H9 (cell line): Measurements from ENCODE around the gene BBS2. TPM values are rescaled to one million over a fixed set of nuclear protein-coding genes. Genes with fewer than 3 reads are reported as not detected.
A peak's percentile ranks its signal among the peaks of the same experiment; 100 is the strongest.

Source experiments
- DNase-seq: peaks from one replicate; pipeline ENCODE4 v3.0.0-alpha.2; 2017
- H2AFZ ChIP-seq: one replicate; pipeline ENCODE4 v1.6.1; 2013; ENCODE audit warnings: mild to moderate bottlenecking, low read length, control low read depth, moderate library complexity
- H2AK5ac ChIP-seq: 2 replicates; pipeline ENCODE4 v1.6.1; 2013; ENCODE audit warnings: low read length, control low read depth, mixed read lengths; ENCODE audit not compliant: insufficient read length
- H2BK120ac ChIP-seq: one replicate; pipeline ENCODE4 v1.6.1; 2013; ENCODE audit warnings: low read depth, mild to moderate bottlenecking, low read length, control low read depth, inconsistent platforms; ENCODE audit not compliant: poor library complexity, severe bottlenecking
- H2BK12ac ChIP-seq: 2 replicates; pipeline ENCODE4 v1.6.1; 2013; ENCODE audit warnings: low read length, control low read depth, mixed read lengths, low read depth; ENCODE audit not compliant: insufficient read length
- H2BK15ac ChIP-seq: 2 replicates; pipeline ENCODE4 v1.6.1; 2013; ENCODE audit warnings: low read depth, low read length, control low read depth
- H2BK20ac ChIP-seq: one replicate; pipeline ENCODE4 v1.6.1; 2013; ENCODE audit warnings: low read depth, mild to moderate bottlenecking, low read length, control low read depth, inconsistent platforms; ENCODE audit not compliant: poor library complexity, severe bottlenecking
- H2BK5ac ChIP-seq: 2 replicates; pipeline ENCODE4 v1.6.1; 2013; ENCODE audit warnings: low read length, control low read depth, mixed read lengths; ENCODE audit not compliant: insufficient read length
- H3K14ac ChIP-seq: 2 replicates; pipeline ENCODE4 v1.6.1; 2013; ENCODE audit warnings: low read length, control low read depth; ENCODE audit not compliant: insufficient read depth
- H3K18ac ChIP-seq: 2 replicates; pipeline ENCODE4 v1.6.1; 2013; ENCODE audit warnings: low read depth, mild to moderate bottlenecking, mixed read lengths, low read length, control low read depth; ENCODE audit not compliant: insufficient read length
- H3K23ac ChIP-seq: 2 replicates; pipeline ENCODE4 v1.6.1; 2013; ENCODE audit warnings: low read length, control low read depth, mixed read lengths, low read depth; ENCODE audit not compliant: insufficient read length
- H3K23me2 ChIP-seq: 2 replicates; pipeline ENCODE4 v1.6.1; 2013; ENCODE audit warnings: low read depth, mild to moderate bottlenecking, mixed read lengths, low read length, control low read depth; ENCODE audit not compliant: insufficient read length, poor library complexity, severe bottlenecking
- H3K27ac ChIP-seq: 2 replicates; pipeline ENCODE4 v1.5.1; 2013; ENCODE audit warnings: low read length, control low read depth, mixed read lengths, low read depth; ENCODE audit not compliant: insufficient read length
- H3K27me3 ChIP-seq: 2 replicates; pipeline ENCODE4 v1.6.1; 2013; ENCODE audit warnings: low read length, control low read depth, inconsistent platforms; ENCODE audit not compliant: insufficient read depth
- H3K4ac ChIP-seq: 2 replicates; pipeline ENCODE4 v1.6.1; 2013; ENCODE audit warnings: low read depth, mild to moderate bottlenecking, control low read depth, inconsistent platforms, low read length, moderate library complexity
- H3K4me1 ChIP-seq: 2 replicates; pipeline ENCODE4 v1.6.1; 2013; ENCODE audit warnings: low read length, control low read depth, inconsistent platforms; ENCODE audit not compliant: insufficient read depth
- H3K4me2 ChIP-seq: 2 replicates; pipeline ENCODE4 v1.6.1; 2013; ENCODE audit warnings: low read length, control low read depth, mixed read lengths; ENCODE audit not compliant: insufficient read length, insufficient read depth
- H3K56ac ChIP-seq: 2 replicates; pipeline ENCODE4 v1.6.1; 2013; ENCODE audit warnings: low read depth, mild to moderate bottlenecking, mixed read lengths, low read length, control low read depth; ENCODE audit not compliant: insufficient read length
- H3K79me1 ChIP-seq: 2 replicates; pipeline ENCODE4 v1.6.1; 2013; ENCODE audit warnings: low read depth, mild to moderate bottlenecking, moderate library complexity, low read length, control low read depth, inconsistent platforms; ENCODE audit not compliant: insufficient read depth, poor library complexity, severe bottlenecking
- H3K79me2 ChIP-seq: 2 replicates; pipeline ENCODE4 v1.6.1; 2013; ENCODE audit warnings: low read length, control low read depth, inconsistent platforms; ENCODE audit not compliant: insufficient read depth
- H3K9ac ChIP-seq: 2 replicates; pipeline ENCODE4 v1.6.1; 2013; ENCODE audit warnings: low read length, control low read depth, mixed read lengths; ENCODE audit not compliant: insufficient read length; ENCODE audit errors: extremely low read depth
- H3K9me3 ChIP-seq: one replicate; pipeline ENCODE4 v1.6.1; 2013; ENCODE audit warnings: low read depth, low read length, inconsistent platforms; ENCODE audit not compliant: control insufficient read depth
- H3T11ph ChIP-seq: one replicate; pipeline ENCODE4 v1.6.1; 2013; ENCODE audit warnings: mild to moderate bottlenecking, low read length, control low read depth, inconsistent platforms
- H4K20me1 ChIP-seq: one replicate; pipeline ENCODE4 v1.6.1; 2013; ENCODE audit not compliant: control insufficient read depth, insufficient read length, insufficient read depth
- H4K5ac ChIP-seq: 2 replicates; pipeline ENCODE4 v1.6.1; 2013; ENCODE audit warnings: low read depth, mild to moderate bottlenecking, mixed read lengths, low read length, control low read depth; ENCODE audit not compliant: insufficient read length
- H4K8ac ChIP-seq: replicated peaks from 2 replicates; pipeline ENCODE4 v1.6.1; 2013; ENCODE audit warnings: low read length, control low read depth, mixed read lengths, low read depth; ENCODE audit not compliant: insufficient read length
- H4K91ac ChIP-seq: 2 replicates; pipeline ENCODE4 v1.6.1; 2013; ENCODE audit warnings: low read depth, mild to moderate bottlenecking, moderate library complexity, mixed read lengths, low read length, control low read depth; ENCODE audit not compliant: insufficient read length
- H3K27ac Mint-ChIP-seq, 3 experiments: 2 replicates in 2 of 3; 3 replicates in 1 of 3; pipeline ENCODE4 v1.8.0; 2020 to 2021; ENCODE audit warnings: mixed read lengths in 3 of 3, mild to moderate bottlenecking in 1 of 3, moderate library complexity in 1 of 3
- H3K27me3 Mint-ChIP-seq: 2 replicates; pipeline ENCODE4 v1.8.0; 2021; ENCODE audit warnings: low read depth, mild to moderate bottlenecking, moderate library complexity, mixed read lengths
- H3K36me3 Mint-ChIP-seq, 3 experiments: 2 replicates in 2 of 3; 3 replicates in 1 of 3; pipeline ENCODE4 v1.8.0; 2020 to 2021; ENCODE audit warnings: low read depth in 3 of 3, mixed read lengths in 3 of 3; ENCODE audit not compliant: insufficient read depth in 1 of 3
- H3K4me1 Mint-ChIP-seq, 2 experiments: 2 replicates each; pipeline ENCODE4 v1.8.0; 2020; ENCODE audit warnings: mixed read lengths in 2 of 2
- H3K4me3 Mint-ChIP-seq, 2 experiments: 2 replicates in 1 of 2; 3 replicates in 1 of 2; pipeline ENCODE4 v1.8.0; 2020 to 2021; ENCODE audit warnings: mild to moderate bottlenecking in 2 of 2, mixed read lengths in 2 of 2, moderate library complexity in 1 of 2
- H3K9me3 Mint-ChIP-seq, 2 experiments: 2 replicates in 1 of 2; 3 replicates in 1 of 2; pipeline ENCODE4 v1.8.0; 2020; ENCODE audit warnings: mild to moderate bottlenecking in 2 of 2, mixed read lengths in 2 of 2, moderate library complexity in 1 of 2
- WGBS: extraction: QIAGEN DNeasy Blood & Tissue Kit; methylation state at CpG from one replicate; pipeline ENCODE4 v1.1.7; 2013; ENCODE audit warnings: missing lambda C conversion rate, low lambda C conversion rate, mixed read lengths; ENCODE audit not compliant: insufficient read length; ENCODE audit errors: extremely low coverage; 5-methylcytosine and 5-hydroxymethylcytosine counted together
- long read RNA-seq: library from polyadenylated mRNA; unstranded; transcript quantifications from one replicate; pipeline ENCODE4 v2.0.0, GENCODE V29; 2020
- total RNA-seq: library from RNA; stranded (reverse); gene quantifications from 2 replicates; pipeline ENCODE4 v1.2.1, GENCODE V29; 2021
- TF ChIP-seq, protein P1 (sequence below): fragments of 200-600 bp; sonication (generic); conservative IDR thresholded peaks from 3 replicates; pipeline ENCODE4 v1.8.0; 2021; ENCODE audit warnings: antibody characterized with exemption, mild to moderate bottlenecking

The BBS2 gene, protein sequence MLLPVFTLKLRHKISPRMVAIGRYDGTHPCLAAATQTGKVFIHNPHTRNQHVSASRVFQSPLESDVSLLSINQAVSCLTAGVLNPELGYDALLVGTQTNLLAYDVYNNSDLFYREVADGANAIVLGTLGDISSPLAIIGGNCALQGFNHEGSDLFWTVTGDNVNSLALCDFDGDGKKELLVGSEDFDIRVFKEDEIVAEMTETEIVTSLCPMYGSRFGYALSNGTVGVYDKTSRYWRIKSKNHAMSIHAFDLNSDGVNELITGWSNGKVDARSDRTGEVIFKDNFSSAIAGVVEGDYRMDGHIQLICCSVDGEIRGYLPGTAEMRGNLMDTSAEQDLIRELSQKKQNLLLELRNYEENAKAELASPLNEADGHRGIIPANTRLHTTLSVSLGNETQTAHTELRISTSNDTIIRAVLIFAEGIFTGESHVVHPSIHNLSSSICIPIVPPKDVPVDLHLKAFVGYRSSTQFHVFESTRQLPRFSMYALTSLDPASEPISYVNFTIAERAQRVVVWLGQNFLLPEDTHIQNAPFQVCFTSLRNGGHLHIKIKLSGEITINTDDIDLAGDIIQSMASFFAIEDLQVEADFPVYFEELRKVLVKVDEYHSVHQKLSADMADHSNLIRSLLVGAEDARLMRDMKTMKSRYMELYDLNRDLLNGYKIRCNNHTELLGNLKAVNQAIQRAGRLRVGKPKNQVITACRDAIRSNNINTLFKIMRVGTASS
- total RNA-seq = 13.0 and 13.1 TPM in 2 replicates
- long read RNA-seq, transcript BBS2-201 (17 exons, 2,963 nt) = major isoform, 90 of 129 reads
- long read RNA-seq, partial matches to known transcripts = 4 of 129 reads
- long read RNA-seq, other reads (novel, unspliced or antisense) = 35 of 129 reads

DNA sequence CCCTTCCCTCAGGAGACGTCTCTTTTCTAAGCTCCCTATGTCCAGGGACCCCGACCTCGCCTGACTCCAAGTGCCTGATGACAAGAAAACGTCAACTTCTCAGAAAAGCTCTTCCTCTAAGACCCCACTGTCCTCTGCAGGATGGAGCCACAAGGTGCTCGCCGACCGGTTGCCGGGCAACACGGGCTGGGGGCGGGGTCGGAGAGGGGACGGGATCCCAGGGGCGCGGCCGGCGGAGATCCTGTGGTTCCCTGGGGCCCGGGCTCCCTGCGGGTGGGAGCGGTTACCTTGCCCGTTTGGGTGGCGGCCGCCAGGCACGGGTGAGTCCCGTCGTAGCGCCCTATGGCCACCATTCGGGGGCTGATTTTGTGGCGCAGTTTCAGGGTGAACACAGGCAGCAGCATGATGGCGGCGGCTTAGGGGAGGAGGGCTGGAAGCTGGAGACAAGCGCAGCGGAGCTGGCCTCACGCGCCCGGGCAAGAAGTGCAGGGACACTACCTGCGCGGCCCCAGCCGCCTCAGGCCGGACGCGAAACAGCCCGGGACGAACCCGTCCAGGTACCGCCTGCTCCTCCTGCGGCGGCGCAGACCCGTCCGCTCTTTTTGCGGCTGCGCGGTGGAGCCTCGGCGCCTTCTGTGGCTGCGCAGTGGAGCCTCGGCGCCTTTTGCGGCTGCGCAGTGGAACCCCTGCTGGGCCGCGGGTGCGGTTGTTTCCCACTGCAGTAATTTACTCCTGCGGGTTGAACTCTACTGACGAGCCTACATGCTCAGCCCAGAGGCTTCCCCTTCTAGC, at the start of gene BBS2:
TSS of gene BBS2 (minus strand) at position 566 of the 792 bp plus-strand sequence. CDS start at position 404, 162 bp downstream.
- Histone ChIP-seq H3K56ac (no peak within 1 kb of the TSS), H3K79me1 (no peaks in the 10 kb centered on the region), H3K79me2 (no peaks in the 10 kb centered on the region), H2AFZ (peak within 1 kb of the TSS; percentile 75), H3K9ac (peak within 1 kb of the TSS; percentile 47), H3K4ac (no peak within 1 kb of the TSS), H3K14ac (0 out of 2 replicates have a peak within 1 kb of the TSS, but pooled peaks have one; percentile 8), H2BK15ac (no peak within 1 kb of the TSS), H3K4me1 (no peaks in the 10 kb centered on the region), H2BK120ac (no peak within 1 kb of the TSS), H3T11ph (no peak within 1 kb of the TSS), H3K23me2 (peaks cover 6% of the 10 kb centered on the region), H4K5ac (no peak within 1 kb of the TSS), H2BK5ac (no peak within 1 kb of the TSS), H2BK12ac (no peak within 1 kb of the TSS), H4K91ac (no peak within 1 kb of the TSS), H3K23ac (no peak within 1 kb of the TSS), H3K27me3 (no peaks in the 10 kb centered on the region), H3K27ac (no peak within 1 kb of the TSS), H3K4me2 (peak within 1 kb of the TSS; percentile 67), H3K9me3 (no peaks in the 10 kb centered on the region), H2AK5ac (no peak within 1 kb of the TSS), H4K20me1 (no peaks in the 10 kb centered on the region), H4K8ac (no peak within 1 kb of the TSS), H3K18ac (no peak within 1 kb of the TSS), H2BK20ac (no peak within 1 kb of the TSS)
- H3K27ac Mint-ChIP-seq = peak within 1 kb of the TSS in 2 of 3 experiments; percentile 71 to 74; a peak in 3 of 7 replicates
- peak within 1 kb of the TSS; percentile 79 to 85 for H3K4me3 Mint-ChIP-seq
- peak; percentile 87 for DNase-seq
- TF ChIP-seq, protein P1, sequence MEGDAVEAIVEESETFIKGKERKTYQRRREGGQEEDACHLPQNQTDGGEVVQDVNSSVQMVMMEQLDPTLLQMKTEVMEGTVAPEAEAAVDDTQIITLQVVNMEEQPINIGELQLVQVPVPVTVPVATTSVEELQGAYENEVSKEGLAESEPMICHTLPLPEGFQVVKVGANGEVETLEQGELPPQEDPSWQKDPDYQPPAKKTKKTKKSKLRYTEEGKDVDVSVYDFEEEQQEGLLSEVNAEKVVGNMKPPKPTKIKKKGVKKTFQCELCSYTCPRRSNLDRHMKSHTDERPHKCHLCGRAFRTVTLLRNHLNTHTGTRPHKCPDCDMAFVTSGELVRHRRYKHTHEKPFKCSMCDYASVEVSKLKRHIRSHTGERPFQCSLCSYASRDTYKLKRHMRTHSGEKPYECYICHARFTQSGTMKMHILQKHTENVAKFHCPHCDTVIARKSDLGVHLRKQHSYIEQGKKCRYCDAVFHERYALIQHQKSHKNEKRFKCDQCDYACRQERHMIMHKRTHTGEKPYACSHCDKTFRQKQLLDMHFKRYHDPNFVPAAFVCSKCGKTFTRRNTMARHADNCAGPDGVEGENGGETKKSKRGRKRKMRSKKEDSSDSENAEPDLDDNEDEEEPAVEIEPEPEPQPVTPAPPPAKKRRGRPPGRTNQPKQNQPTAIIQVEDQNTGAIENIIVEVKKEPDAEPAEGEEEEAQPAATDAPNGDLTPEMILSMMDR = no peak
- H3K4me1 Mint-ChIP-seq = peaks cover 7 to 16% of the 10 kb centered on the region in 2 experiments
- no peaks in the 10 kb centered on the region for H3K36me3 Mint-ChIP-seq
- H3K27me3 Mint-ChIP-seq = peaks cover 3% of the 10 kb centered on the region
- no CpG with 5 or more reads among the region's 65 CpGs for WGBS
- no peaks in the 10 kb centered on the region for H3K9me3 Mint-ChIP-seq
